Suprapubic skin (tissue), 4 donors: ENCODE data around the gene CDH4. TPM values are rescaled to one million over a fixed set of nuclear protein-coding genes. Genes with fewer than 3 reads are reported as not detected.

Source experiments
- DNase-seq, 2 donors: peaks; one replicate each; pipeline ENCODE4 v3.0.0-alpha.2; 2019; ENCODE audit warnings: low spot score in 2 of 2
- H3K27ac ChIP-seq: fragments of 200-600 bp; sonication (generic); one replicate; pipeline ENCODE4 v1.5.1; 2019
- H3K27me3 ChIP-seq: fragments of 200-600 bp; sonication (generic); one replicate; pipeline ENCODE4 v1.5.1; 2019
- H3K36me3 ChIP-seq: fragments of 200-600 bp; sonication (generic); one replicate; pipeline ENCODE4 v1.5.1; 2019
- H3K4me1 ChIP-seq: fragments of 200-600 bp; sonication (generic); one replicate; pipeline ENCODE4 v1.5.1; 2019
- H3K4me3 ChIP-seq: fragments of 200-600 bp; sonication (generic); one replicate; pipeline ENCODE4 v1.5.1; 2019; ENCODE audit warnings: mild to moderate bottlenecking
- H3K9me3 ChIP-seq: fragments of 200-600 bp; sonication (generic); one replicate; pipeline ENCODE4 v1.5.1; 2019
- EP300 ChIP-seq: sonication (generic); formaldehyde crosslinking; IDR thresholded peaks from one replicate; pipeline ENCODE4 v1.6.1; 2017; ENCODE audit warnings: antibody characterized with exemption
- POLR2A ChIP-seq, 2 donors: fragments of 450-650 bp; IDR thresholded peaks; one replicate each; pipeline ENCODE4 v1.6.1; 2017; ENCODE audit warnings: antibody characterized with exemption in 2 of 2, mild to moderate bottlenecking in 2 of 2, moderate library complexity in 2 of 2
- POLR2AphosphoS5 ChIP-seq, 3 donors: sonication (generic); formaldehyde crosslinking; IDR thresholded peaks; one replicate each; pipeline ENCODE4 v1.6.1; 2017; ENCODE audit warnings: antibody characterized with exemption in 3 of 3
- WGBS: methylation state at CpG from one replicate; pipeline ENCODE4 v1.1.5; 2018; 5-methylcytosine and 5-hydroxymethylcytosine counted together
- total RNA-seq, 4 donors: library from RNA; depleted of rRNA; stranded (reverse); fragments of >200 nt; gene quantifications; one replicate each; pipeline ENCODE4 v1.1.0, GENCODE V29; 2016
- TF ChIP-seq, protein P1 (sequence below), 2 donors: fragments of 200-600 bp in 1 of 2; fragments of 450-650 bp in 1 of 2; sonication (generic) in 1 of 2; IDR thresholded peaks; one replicate each; pipeline ENCODE4 v1.5.1; 2016 to 2019; ENCODE audit warnings: antibody characterized with exemption in 2 of 2, mild to moderate bottlenecking in 1 of 2, moderate library complexity in 1 of 2

The CDH4 gene
- total RNA-seq, 4 donors from 2014 or later = 0.91 to 5.9 (median 2.6) TPM

GRCh38 chr20:61313396-61313795 is 61.3 kb downstream of the CDH4 start:
- H3K36me3 ChIP-seq = no peaks in the 10 kb centered on the region
- H3K4me1 ChIP-seq = peaks cover 3% of the 10 kb centered on the region
- no peak overlapping the region for H3K27ac ChIP-seq
- H3K9me3 ChIP-seq = no peaks in the 10 kb centered on the region
- DNase-seq = no peak
- peaks cover 20% of the 10 kb centered on the region for H3K27me3 ChIP-seq
- H3K4me3 ChIP-seq = no peak overlapping the region
- TF ChIP-seq POLR2AphosphoS5 (IDR thresholded peaks at IDR 0.05) (no peak), EP300 (no peak), POLR2A (IDR thresholded peaks at IDR 0.05) (no peak)
- TF ChIP-seq, protein P1, sequence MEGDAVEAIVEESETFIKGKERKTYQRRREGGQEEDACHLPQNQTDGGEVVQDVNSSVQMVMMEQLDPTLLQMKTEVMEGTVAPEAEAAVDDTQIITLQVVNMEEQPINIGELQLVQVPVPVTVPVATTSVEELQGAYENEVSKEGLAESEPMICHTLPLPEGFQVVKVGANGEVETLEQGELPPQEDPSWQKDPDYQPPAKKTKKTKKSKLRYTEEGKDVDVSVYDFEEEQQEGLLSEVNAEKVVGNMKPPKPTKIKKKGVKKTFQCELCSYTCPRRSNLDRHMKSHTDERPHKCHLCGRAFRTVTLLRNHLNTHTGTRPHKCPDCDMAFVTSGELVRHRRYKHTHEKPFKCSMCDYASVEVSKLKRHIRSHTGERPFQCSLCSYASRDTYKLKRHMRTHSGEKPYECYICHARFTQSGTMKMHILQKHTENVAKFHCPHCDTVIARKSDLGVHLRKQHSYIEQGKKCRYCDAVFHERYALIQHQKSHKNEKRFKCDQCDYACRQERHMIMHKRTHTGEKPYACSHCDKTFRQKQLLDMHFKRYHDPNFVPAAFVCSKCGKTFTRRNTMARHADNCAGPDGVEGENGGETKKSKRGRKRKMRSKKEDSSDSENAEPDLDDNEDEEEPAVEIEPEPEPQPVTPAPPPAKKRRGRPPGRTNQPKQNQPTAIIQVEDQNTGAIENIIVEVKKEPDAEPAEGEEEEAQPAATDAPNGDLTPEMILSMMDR (IDR thresholded peaks at IDR 0.05) = no peak
- 84% methylated on average over 11 of the region's 11 CpGs for WGBS

DNA sequence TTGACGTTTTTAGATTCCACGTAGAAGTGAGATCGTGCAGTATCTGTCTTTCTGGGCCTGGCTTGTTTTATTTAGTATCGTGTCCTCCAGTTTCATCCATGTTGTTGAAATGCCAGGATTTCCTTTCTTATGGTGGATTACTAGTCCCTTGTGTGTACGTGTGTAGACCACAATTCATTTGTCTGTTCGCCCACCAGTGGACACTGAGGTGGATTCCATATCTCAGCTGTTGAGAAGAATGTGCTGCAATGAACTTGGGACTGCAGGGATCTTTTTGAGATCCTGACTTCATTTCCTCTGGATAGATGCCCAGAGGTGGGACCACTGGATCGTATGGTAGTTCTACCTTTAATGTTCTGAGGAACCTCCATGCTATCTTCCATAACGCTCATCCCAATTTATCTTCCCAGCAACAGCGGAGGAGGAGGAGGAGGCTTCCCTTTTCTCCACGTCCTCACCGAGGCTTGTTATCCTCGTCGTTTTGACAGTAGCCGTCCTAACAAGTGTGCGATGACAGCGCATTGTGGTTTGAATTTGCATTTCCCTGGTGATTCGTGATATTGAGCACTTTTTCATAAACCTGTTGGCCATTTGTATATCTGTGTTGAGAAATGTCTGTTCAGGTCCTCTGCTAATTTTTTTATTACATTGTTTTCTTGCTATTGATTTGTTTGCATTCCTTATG is 62.4 kb downstream of the CDH4 start:
- no peak overlapping the region for H3K4me3 ChIP-seq
- WGBS = 81% methylated on average over 17 of the region's 17 CpGs
- peaks cover 18% of the 10 kb centered on the region for H3K27me3 ChIP-seq
- peaks cover 3% of the 10 kb centered on the region for H3K4me1 ChIP-seq
- H3K9me3 ChIP-seq = no peaks in the 10 kb centered on the region
- no peaks in the 10 kb centered on the region for H3K36me3 ChIP-seq
- DNase-seq = no peak
- no peak overlapping the region for H3K27ac ChIP-seq
- TF ChIP-seq POLR2A (IDR thresholded peaks at IDR 0.05) (no peak), POLR2AphosphoS5 (IDR thresholded peaks at IDR 0.05) (no peak), EP300 (no peak)
- TF ChIP-seq, protein P1 (IDR thresholded peaks at IDR 0.05) = no peak

DNA sequence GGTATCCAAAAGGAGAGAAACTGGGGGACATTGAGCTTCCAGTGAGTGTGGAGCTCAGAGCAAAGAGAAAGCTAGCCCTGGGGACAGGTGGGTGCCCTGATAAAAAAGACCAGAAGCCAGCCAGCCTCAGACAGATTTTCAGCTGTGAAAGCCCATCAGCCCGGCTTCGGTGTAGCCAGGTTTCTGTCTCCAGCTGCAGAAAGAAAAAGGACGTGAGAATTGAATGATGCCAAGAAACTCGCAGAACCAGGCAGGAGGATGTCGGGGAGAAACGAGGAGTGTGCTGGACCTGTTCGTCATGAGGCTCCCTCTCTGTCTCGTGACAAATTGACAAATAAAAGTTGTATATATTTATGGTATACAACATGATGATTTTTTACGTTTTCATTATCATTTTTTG is 63.3 kb downstream of the CDH4 start:
- H3K36me3 ChIP-seq = no peaks in the 10 kb centered on the region
- peaks cover 3% of the 10 kb centered on the region for H3K4me1 ChIP-seq
- no peak overlapping the region for H3K27ac ChIP-seq
- peaks cover 18% of the 10 kb centered on the region for H3K27me3 ChIP-seq
- TF ChIP-seq, protein P1 (IDR thresholded peaks at IDR 0.05) = no peak
- TF ChIP-seq POLR2AphosphoS5 (IDR thresholded peaks at IDR 0.05) = no peak
- TF ChIP-seq POLR2A (IDR thresholded peaks at IDR 0.05) = no peak
- TF ChIP-seq EP300 = no peak
- no peak overlapping the region for H3K4me3 ChIP-seq
- WGBS = 77% methylated on average over 9 of the region's 9 CpGs
- H3K9me3 ChIP-seq = no peaks in the 10 kb centered on the region
- DNase-seq = no peak

GRCh38 chr20:61316346-61316745 is 64.3 kb downstream of the CDH4 start:
- no peak for DNase-seq
- Histone ChIP-seq H3K27me3 (peaks cover 23% of the 10 kb centered on the region), H3K27ac (no peak overlapping the region), H3K9me3 (no peaks in the 10 kb centered on the region), H3K4me3 (no peak overlapping the region), H3K4me1 (peaks cover 3% of the 10 kb centered on the region), H3K36me3 (no peaks in the 10 kb centered on the region)
- no peak for TF ChIP-seq POLR2AphosphoS5 (IDR thresholded peaks at IDR 0.05)
- no peak for TF ChIP-seq POLR2A (IDR thresholded peaks at IDR 0.05)
- no peak for TF ChIP-seq EP300
- TF ChIP-seq, protein P1 (IDR thresholded peaks at IDR 0.05) = no peak
- WGBS = 72% methylated on average over 10 of the region's 10 CpGs

DNA sequence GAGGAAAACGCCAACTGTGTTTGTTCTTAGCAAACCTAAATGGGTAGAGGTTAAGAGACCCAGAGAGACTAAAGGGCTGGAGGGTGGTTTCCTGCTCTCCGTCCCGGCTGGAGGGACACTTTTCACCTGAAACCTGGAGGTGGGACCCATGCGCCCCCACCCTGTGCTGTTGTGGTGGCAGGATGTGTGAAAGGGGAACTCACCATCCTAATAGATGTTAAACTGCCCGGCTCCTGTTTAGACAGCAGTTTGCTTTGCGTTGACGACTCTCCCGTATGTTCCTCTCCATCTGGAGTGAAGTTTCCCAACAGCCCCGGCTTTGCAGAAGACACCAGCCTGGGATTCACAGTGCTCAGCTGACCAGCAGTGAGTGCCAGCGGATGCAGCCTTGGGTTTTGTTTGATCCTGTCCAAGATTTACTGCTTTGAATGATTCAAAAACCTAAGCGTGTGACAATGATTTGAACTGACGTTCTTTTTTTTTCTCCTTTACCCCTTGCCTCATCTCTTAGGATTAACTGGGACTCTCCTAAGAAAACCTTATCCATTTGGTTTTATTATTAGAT is 66.0 kb downstream of the CDH4 start:
- TF ChIP-seq, protein P1 (IDR thresholded peaks at IDR 0.05) = no peak
- TF ChIP-seq POLR2A (IDR thresholded peaks at IDR 0.05) (no peak), POLR2AphosphoS5 (IDR thresholded peaks at IDR 0.05) (no peak), EP300 (no peak)
- 25% methylated on average over 12 of the region's 12 CpGs for WGBS
- no peak overlapping the region for H3K4me3 ChIP-seq
- no peak overlapping the region for H3K27ac ChIP-seq
- peaks cover 26% of the 10 kb centered on the region for H3K27me3 ChIP-seq
- H3K9me3 ChIP-seq = no peaks in the 10 kb centered on the region
- no peaks in the 10 kb centered on the region for H3K36me3 ChIP-seq
- no peaks in the 10 kb centered on the region for H3K4me1 ChIP-seq
- no peak for DNase-seq
